Jurkat, Clone E6-1 (cell line): ENCODE results near the gene EN1.

Experiments
- DNase-seq: peaks from one replicate; pipeline ENCODE4 v3.0.0-alpha.2; 2011; ENCODE audit warnings: low read depth, low spot score
- H3K4me3 ChIP-seq: 2 replicates; pipeline ENCODE4 v1.5.1; 2011; ENCODE audit warnings: mild to moderate bottlenecking, low read length, control low read depth, moderate library complexity

The EN1 gene

DNA sequence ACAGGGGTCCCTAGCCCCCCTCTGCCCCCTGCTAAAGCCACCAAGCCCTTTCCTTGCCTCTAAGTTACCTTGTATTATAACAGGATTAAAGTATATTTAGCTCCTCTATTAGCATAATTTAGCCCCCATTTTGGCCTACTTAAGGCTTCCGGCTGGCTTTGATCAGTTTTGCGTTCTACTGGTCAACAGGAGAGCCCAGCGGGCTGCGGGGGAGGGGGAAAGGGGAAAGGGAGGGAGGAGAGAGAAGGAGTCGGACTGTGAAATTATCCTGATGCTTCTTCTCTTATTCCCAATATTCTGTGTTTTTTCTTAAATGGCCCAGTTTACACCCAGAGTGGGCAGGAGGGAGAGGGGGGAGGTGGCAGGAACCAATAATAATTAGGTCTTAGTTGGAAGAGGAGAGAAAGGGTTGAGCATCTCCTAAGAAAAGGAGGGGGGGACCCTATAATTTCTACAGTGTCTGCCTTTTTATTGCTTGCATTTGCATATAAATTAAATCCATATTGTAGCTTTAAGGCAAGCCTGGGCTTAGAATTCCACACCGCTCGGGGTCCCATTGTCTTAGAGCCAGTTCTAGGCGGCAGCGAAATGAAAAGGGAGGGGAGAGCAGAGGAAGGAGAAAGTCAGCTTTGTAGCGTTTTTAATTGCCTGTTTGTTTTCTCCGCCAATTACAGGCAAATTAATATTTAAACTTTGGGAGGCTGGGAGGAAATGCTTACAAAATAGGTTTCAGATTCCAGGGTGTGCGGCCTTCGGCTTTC lies 39.6 kb downstream of the EN1 start:
- H3K4me3 ChIP-seq, result no peak overlapping the region
- no peak for DNase-seq

GRCh38 chr2:118806797-118807667 lies 40.4 kb downstream of the EN1 start:
- no peak overlapping the region for H3K4me3 ChIP-seq
- DNase-seq, result no peak

DNA sequence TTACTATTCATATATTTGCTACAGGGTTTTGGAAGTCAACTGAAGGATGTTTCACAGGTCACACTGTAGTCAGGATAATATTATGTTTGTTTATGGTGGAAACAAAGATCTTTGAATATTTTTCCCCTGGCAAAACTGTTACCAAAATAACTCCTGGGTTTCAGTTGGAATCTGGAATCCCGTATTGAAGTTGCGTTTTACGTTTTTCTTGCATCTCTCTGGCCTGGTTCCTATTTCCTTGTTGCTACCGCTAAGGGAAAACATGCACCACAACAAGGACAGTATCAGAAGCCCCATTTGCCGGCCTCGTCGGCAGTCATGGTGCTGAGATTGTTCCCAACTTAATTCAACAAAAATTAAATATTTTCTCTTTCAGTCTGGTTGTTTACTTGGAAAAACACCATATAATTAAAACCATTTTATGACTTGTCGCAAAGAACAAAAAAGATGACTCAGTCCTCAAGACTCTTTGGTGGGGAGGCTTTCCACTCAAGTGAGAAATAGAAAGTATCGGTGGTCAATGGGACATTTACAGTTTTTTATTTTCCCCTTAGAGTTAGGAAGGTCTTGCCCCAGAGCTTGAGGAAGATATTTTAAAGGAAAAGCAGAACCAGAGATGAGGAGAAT lies 42.3 kb downstream of the EN1 start:
- H3K4me3 ChIP-seq, result no peak overlapping the region
- DNase-seq, result no peak

- DNase-seq, result no peak
These were observed 44.4 kb downstream of the EN1 start for GRCh38 chr2:118803012-118803411.

GRCh38 chr2:118801151-118801550 lies 46.3 kb downstream of the EN1 start:
- H3K4me3 ChIP-seq, result no peak overlapping the region
- no peak for DNase-seq

More at GRCh38 chr2:118803012-118803411, 44.4 kb downstream of the EN1 start:
- H3K4me3 ChIP-seq, result no peak overlapping the region

DNA sequence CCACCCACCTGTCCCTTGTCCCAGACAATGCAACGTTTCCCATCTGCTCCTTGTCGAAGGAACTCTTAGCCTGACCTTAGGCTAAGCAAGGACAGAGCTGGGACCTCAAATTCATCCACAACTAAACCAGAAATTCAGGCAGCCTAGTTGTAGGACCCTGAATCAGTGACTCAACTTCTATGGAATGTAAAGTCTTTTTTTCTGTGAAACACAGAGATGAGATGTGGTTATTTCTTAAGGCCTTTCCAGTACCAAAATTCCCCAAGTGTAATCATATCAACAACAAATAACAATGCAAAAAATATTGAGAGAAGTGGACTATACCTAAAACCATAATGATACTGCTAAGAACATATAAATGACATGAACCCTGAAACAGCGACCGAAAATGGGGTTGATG lies 46.7 kb downstream of the EN1 start:
- DNase-seq, result no peak
- no peak overlapping the region for H3K4me3 ChIP-seq

DNA sequence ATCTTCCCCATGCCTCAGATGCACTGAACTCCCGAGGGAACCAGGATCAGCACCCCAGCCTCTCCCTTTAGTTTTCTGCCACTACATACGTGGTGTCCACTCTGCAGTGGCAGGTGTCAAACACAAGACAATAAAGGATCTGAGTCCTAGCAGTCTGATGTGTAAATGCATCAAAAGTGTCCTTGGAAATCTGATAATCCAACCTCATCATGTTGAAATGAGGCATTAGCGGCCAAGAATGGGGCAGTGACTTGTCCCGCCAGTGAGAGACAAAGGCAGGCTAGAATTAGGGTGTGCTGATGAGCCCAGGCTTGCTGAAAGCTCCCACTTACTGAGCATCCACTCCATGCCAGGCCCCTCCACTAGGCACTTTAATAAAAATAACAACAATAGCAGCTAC lies 52.9 kb downstream of the EN1 start:
- DNase-seq, result no peak
- no peak overlapping the region for H3K4me3 ChIP-seq
